Iris pigment epithelial cell (primary cell): ENCODE data around the gene C15orf61.

Source experiments
- DNase-seq: peaks from one replicate; pipeline ENCODE4 v3.0.0-alpha.2; 2011; ENCODE audit warnings: low read depth

The C15orf61 gene

DNA sequence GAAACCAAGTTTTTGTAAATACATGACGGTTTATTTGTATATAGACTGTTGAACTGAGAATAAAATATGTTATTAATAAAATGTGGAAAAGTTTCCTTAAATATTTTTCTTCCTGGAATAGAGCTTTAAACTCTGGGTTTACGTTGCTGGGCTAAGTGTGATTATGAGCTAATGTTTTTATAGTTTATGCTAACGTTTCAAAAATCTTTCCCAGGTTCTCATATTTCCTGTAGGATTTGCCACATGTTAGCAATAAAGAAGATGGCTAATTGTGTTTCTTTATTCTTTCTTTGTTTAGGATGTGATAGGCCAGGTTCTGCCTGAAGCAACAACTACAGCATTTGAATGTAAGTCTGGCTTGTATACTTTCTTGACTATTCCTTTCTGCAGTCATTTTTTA lies 28.8 kb downstream of the C15orf61 start:
- DNase-seq: no peak

DNA sequence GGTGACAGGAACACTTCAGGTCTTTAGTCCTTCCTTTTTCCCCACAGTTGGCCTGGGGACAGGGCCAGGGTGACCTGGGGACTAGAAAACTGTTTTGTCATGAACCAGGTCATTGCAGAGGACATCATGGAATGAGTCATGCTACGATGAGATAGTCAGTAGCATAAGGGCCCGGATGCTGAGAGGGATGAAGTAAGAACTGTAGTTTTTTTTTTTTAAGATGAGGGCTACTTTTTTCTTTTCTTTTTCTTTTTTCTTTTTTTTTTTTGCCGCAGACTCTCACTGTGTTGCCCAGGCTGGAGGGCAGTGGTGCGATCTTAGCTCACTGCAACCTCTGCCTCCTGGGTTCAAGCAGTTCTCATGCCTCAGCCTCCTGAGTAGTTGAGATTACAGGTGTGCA lies 29.6 kb downstream of the C15orf61 start:
- DNase-seq: peak; percentile 54

DNA sequence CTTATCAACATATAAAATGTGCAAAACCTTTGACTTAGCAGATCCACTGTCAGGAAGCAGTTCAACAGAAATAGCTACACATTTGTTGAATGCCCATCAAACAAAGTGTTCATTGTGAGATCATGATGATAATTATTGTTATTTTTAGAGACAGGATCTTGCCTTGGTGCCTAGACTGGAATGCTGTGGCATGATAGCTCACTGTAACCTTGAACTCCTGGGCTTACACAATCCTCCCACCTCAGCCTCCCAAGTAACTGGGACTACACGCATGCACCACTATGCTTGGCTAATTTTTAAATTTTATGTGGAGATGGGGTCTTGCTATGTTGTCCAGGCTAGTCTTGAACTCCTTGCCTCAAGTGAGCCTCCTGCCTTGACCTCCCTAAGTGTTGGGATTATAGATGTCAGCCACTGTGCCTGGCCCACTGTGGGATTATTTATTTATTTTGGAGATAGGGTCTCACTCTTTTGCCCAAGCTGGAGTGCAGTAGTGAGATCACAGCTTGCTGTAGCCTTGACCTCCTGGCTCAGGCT lies 30.3 kb downstream of the C15orf61 start:
- DNase-seq: no peak

DNA sequence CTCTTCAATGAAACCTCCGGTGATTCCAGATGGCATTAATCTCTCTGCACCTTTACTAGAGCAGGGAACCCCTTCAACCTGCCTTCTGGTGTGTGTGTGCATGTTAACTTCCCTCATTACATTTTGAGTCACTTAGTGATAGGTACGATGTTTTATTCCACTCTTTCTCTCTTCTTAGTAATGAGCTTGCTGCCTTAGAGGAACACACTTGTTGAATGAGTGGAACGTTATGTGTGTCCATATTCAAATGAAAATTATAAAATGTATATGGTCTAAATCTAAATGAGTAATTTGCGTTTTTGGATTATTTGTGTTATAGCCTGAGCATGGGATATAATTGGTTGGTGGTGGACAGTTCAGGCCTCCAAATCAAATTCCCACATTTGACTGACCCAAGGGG lies 33.6 kb downstream of the C15orf61 start:
- DNase-seq: no peak

DNA sequence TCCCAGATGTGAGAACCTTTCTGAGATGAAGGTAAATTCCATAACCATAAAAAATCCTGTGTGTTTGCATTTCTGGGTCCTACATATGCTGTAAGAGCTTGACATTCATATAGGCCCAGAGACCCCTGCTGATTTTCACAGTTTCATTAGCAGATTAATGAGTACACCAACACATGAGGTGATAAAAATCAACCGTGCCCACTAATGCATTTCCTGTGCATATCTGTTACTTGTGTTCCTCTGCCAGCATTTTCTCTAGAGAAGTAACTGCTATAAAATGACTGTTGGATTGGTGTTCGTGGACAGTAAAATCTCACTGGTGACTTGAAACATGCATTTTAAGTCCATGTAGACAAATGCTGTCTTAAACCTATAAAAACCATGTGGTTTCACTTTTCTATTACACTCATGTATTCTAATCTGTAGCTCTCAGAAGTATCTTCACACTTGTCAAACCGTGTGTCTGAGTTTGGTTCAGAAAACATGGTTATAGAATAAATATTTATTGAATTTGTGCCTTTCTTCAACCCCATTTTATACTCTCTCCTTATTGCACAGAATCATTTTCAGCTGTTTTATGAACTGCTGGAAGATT lies 36.1 kb downstream of the C15orf61 start:
- DNase-seq: no peak

DNA sequence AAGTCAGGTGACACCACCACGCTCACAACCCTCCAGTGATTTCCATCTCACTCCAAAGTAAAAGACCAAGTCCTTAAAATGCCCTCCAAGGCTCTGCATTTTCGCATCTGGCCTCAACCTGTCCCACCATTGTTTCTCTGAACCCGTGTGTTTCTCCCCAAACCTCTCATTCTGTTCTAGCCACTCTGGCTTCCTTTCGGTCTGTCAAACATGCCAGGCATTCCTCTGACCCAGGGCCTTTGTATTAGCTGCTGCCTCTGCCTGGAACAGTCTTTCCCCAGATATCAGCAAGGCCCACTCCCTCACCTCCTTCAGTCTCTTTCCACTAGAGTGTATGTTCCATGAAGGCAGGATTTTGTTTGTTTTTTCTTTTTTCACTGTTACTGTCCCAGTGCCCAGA lies 37.6 kb downstream of the C15orf61 start:
- DNase-seq: no peak

DNA sequence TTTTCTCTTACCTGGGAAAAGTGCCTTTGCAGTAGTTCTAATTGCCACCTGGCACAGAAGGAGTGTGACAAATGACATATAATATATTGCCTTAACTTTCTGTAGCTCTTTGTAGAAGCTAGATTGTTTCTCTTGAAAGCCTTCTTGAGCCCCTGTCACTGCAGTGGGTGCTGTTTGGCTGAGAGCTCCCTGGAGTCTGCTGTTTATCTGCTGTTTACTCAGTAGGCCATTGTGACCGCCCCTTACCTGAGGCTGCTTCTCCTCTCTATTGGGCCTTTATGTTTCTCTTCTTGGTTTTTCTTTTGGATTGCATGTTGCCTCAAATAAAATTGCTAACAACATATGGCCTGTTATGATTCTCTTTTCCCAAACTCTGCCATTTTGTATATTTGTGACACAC lies 38.2 kb downstream of the C15orf61 start:
- no peak for DNase-seq

DNA sequence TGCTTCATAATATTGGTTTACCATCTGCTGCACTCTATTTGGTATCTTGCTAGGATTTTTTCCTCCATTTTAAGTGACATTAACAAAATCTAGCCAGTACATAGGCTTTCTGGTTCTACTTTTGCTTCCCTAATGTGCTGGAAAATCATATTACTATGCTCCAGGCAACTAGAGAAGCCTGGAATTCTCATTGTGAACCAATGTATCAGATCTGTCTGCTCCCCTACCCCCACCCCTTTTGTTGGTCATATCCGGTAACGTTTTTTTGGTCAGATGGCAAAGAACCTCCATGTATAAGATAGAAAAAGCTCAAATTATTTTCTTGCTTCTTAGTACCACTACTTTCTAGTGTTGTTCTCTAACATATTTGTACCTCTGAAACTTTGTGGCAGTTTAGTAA lies 38.6 kb downstream of the C15orf61 start:
- no peak for DNase-seq

DNA sequence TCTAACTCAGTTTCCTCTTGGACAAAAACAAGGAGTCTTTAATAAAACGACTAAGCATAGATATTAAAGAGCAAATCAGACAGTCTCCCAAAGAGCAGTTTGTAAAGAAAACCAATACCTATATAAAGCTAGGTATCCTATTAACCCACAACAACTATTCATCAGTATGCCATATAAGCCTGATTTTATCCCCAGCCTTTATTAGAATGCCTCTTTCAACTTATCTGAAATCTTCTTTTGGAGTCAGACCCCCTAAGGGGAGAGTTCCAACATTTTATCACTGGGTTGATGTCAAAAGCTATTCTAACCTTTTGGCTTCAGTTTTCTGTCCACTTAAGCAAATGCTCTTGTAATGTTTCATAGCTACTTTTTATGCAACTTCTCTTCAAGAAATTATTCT lies 39.4 kb downstream of the C15orf61 start:
- DNase-seq: no peak

DNA sequence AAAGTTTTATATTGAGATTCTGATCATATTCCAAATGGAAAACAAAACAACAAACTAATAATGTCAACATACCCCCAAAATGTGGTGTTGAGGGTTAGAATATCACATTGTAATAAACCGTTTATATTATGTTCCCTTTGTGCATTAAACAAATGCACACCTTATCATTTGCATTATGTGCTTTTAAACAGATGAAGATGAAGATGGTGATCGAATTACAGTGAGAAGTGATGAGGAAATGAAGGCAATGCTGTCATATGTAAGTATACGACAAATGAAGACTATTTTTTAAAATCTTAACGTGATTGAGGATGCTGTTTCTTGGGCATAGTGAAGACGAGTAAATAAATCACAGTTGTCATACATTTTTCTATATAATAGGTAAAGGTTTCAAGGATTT lies 42.2 kb downstream of the C15orf61 start:
- DNase-seq: no peak

DNA sequence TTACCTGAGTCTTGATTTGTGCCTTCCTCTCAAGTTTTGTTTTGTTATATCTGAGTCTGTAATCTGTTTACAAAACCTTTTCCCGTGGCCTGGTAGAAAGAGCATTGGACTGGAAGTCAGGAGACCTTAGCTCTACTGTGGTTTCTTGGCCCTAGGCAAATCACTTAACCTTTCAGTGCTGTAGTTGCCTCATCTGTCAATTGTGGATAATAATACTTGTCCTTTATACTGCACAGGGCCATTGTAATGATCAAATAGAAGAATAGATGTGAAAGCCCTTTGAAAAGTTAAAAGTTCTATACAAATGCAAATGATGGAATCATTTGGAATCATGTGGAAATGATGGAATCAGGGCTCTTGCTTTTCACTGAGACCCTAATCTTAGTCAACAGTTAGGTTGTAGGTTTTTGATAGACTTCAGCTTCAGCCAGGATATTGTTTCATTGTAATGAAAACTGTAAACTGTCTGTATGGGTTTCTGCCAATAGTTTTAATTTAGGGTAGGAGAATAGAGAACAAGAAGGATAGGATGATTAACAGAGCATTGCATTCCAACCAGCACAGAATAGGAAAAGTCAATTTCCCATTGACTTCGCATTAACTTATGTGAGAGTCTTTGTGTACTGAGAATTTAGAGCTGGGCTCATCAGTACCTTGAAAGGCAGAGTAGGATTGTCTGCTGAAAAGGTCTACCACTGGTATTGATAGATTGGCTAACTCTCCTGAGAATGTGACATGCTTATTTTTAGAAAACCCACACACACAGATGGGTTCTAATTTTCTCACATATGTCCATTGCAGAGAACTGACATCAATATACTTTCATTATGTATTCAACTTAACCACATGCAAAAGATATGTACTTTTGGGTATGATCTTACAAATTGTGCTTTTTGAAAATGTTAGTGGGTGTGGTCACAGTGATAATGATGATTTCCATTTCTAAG lies 43.4 kb downstream of the C15orf61 start:
- DNase-seq: no peak

DNA sequence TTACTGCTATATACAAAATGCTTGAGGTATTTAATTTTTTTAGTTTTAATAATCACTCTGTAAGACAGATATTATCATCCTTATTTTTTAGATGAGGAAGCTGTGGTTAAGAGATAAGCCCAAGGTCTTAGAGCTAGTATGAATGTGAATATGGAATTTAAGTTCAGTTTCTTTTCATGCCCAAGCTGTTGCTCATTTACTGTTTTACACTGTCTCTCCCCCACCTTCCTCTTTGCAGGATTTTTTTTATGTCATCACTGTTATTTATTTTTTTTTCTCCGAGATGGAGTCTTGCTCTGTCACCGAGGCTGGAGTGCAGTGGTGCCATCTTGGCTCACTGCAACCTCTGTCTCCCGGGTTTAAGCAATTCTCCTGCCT lies 44.0 kb downstream of the C15orf61 start:
- DNase-seq: peak; percentile 72

DNA sequence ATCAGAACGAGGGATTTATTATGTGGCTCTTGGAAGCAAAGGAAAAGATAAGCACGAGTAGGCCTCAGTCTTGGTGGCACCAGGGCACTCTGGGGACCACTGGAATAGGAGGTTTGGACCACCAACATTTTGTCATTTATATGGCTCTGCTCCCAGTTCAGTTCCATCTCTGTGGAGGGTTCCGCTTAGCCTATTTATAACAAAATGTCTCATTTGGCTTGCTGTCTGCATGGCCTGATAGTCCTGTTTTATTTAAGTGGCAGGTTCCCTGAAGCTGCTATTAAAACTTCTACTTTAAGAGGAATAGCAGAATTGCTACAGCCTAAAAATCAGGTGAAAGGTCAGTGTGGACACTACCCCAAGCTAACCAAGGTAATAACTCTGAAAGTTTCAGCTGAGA lies 48.7 kb downstream of the C15orf61 start:
- DNase-seq: no peak

DNA sequence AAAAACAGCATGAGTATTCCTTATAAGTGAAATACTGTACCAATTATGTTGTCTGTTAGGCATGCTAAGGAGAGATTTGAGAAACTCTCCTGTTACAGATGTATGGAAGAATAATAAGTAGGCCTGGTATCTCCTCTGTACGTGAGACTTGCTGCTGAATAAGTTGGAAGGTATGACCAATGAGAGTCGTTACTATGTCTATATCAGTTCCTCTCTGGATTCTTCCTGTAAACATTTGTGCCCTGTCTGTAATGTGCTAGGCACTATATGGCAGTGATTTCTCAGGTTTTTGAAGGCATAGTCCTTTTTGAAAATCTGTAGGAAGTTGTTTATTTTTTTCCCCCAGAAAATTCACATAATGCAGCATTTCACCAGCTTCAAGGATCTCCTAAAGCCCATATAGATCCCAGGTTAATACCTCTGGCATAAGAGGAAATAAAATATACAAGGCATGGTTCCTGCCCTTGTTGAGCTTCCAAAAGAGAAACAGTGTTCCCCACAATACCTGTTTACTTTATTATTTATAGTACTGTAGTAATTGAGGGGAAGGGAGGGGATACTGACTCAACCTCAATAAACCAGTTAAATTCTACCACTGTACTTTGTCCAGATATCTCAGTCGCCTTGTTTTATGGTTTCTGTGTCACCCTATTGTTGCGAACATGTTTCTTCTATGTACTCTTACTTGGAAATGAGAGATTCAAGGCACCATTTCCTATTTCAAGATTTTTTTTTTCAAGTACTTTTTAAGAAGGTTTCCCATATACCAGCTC lies 50.1 kb downstream of the C15orf61 start:
- no peak for DNase-seq

DNA sequence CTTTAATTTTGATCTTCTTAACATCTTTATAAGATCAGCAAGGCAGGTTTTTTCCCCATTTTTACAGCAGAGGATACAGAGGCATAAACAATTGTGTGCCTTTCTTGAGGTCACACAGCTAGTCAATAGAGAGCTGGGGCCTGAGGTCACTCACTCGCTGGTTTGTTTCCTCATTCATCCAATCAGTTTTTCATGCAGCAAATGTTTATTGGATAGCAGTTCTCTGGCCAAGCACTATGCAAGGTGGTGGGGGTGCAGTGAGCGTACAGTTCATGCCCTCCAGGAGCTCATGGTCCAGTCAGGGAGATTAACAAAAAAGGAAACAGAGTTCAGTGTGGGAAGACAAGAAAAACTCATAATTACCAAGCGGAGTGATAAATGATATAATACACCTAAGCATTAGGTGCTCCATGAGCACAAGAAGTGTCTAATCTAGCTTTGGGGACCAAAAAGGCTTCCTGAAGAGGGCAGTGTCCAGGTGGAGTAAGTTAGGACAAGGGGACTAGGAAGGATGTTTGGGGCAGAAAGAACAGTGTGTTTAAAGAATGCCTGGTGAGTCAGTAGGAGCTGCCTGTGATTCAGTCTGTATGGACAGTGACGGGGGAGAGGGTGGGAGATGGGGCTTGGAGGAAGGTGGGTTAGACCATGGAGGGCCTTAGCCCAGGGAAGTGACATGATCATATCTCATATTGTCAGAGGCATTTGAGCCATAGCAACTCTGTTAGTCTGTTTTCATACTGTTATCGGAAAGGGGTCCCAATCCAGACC lies 50.9 kb downstream of the C15orf61 start:
- peak; percentile 30 for DNase-seq

DNA sequence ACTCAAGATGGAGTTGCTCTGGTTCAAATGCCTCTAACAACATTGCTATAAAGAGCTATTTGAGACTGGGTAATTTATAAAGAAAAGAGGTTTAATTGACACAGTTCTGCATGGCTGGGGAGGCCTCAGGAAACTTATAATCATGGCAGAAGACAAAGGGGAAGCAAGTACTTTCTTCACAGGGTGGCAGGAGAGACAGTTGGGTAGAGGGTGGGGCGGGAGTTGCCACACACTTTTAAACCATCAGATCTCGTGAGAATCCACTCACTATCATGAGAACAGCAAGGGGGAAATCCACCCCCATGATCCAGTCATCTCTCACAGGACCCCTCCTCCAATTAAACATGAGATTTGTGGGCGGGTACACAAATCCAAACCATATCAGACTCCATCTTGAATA lies 52.3 kb downstream of the C15orf61 start:
- DNase-seq: no peak

DNA sequence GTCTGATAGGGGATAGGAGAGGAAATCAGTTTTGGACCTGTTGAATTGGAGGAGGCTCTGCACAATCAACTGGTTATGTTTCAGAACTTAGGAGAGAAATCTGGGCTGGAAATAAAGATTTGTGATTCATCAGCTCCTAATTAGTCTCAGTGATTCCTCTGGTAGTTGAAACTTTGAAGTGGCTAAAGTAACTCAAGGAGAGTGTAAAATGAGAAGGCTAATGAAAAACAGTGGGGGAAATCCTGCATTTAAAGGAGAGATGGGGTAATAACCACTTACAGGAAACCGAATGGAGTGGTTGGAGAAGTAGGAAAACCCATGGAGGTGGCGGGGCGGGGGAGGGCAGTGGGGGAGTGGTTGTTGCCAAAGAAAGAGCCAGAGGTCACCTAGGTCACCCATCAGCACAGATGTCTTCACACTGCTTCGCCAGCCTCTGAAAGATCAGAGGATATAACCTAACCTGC lies 54.1 kb downstream of the C15orf61 start:
- peak; percentile 4 for DNase-seq

DNA sequence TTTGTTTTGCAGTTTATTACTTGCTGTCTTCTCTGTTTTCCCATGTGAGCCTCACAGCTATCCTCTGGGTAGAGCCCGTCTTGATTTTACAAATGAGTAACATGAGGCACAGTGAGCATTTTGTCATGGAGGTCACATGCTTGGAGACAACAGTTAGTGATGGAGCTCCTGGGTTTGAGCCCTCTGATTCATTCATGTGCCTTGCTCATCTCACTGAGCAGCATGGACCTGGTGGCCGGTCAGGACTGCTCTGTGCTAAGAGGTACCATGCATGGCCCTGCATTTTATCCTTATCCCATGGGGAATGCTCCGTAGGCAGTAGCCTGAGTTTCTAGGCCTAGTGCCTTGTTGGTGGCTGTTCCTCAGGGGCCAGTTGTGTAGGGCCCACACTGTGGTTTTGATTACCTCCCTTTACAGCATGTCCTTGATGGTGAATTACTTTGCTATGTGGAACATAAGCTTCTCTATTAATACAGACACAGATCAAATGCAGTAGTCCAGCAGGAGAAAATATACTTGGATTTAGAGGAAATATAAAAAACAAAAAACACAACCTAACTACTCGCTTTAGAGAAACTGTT lies 57.2 kb downstream of the C15orf61 start:
- DNase-seq: no peak

DNA sequence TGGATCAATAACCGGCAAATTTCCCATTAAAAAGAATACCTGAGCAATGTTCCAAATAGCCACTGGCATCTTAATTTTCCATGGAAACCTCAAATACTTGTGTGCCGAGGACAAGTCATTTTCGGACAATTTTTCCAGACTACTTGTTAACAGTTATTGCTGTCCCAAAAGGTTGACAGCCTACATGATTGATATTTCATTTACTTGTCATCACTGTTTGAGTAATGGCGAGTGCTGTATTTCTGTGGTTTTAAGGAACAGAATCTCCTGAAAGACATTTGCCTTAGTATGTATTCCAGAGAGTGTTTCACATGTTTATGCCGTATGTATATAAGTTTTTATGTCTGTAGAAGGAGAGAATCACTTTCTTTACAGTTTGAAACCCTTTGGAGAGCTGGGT lies 58.2 kb downstream of the C15orf61 start:
- DNase-seq: no peak
